Activated T-helper 17 cell treated with anti-CD3 and anti-CD28 coated beads, Interleukin-2, amount 50 U/mL, for 72 hours (primary cell): ENCODE results near the gene GPC2. TPM values are rescaled to one million over a fixed set of nuclear protein-coding genes. Genes with fewer than 3 reads are reported as not detected.
"Not testable (repeated sequence)": the region's sequence is repeated elsewhere in the genome, so short reads cannot be mapped to it uniquely, and the experiment has no call there.

Experiments
- ATAC-seq: fragments of 150-1000 bp; cut with Tn5 transposase; replicated peaks from 2 replicates; pipeline ENCODE4 v1.10.0; 2021; ENCODE audit warnings: mild to moderate bottlenecking, moderate library complexity
- H3K27ac Mint-ChIP-seq: one replicate; pipeline ENCODE4 v1.8.0; 2022; ENCODE audit warnings: mixed read lengths
- H3K27me3 Mint-ChIP-seq: one replicate; pipeline ENCODE4 v1.8.0; 2022; ENCODE audit warnings: mixed read lengths
- H3K36me3 Mint-ChIP-seq: one replicate; pipeline ENCODE4 v1.8.0; 2022; ENCODE audit warnings: low read depth, mild to moderate bottlenecking, mixed read lengths
- H3K4me1 Mint-ChIP-seq: one replicate; pipeline ENCODE4 v1.8.0; 2022; ENCODE audit warnings: mixed read lengths
- H3K4me3 Mint-ChIP-seq: one replicate; pipeline ENCODE4 v1.8.0; 2022; ENCODE audit warnings: mild to moderate bottlenecking, mixed read lengths
- H3K9me3 Mint-ChIP-seq: one replicate; pipeline ENCODE4 v1.8.0; 2022; ENCODE audit warnings: mixed read lengths
- total RNA-seq, 2 donors: library from RNA; stranded (reverse); gene quantifications; one replicate each; pipeline ENCODE4 v1.2.3, GENCODE V29; 2022

Gene GPC2
- total RNA-seq, 2 donors from 2014 or later: 2.8 to 4.9 TPM

GRCh38 chr7:100212631-100213286, 35.6 kb upstream of the GPC2 start:
- Mint-ChIP-seq H3K9me3 (no peaks in the 10 kb centered on the region), H3K36me3 (no peaks in the 10 kb centered on the region), H3K27me3 (no peaks in the 10 kb centered on the region), H3K27ac (no peak overlapping the region), H3K4me1 (peaks cover 39% of the 10 kb centered on the region), H3K4me3 (no peak overlapping the region)
- no peak for ATAC-seq

GRCh38 chr7:100211342-100211780, 34.2 kb upstream of the GPC2 start:
- no peaks in the 10 kb centered on the region for H3K9me3 Mint-ChIP-seq
- H3K4me3 Mint-ChIP-seq: peak overlapping the region; percentile 70
- peak; percentile 65 for ATAC-seq
- peaks cover 36% of the 10 kb centered on the region for H3K4me1 Mint-ChIP-seq
- H3K27me3 Mint-ChIP-seq: no peaks in the 10 kb centered on the region
- no peaks in the 10 kb centered on the region for H3K36me3 Mint-ChIP-seq
- H3K27ac Mint-ChIP-seq: peak overlapping the region; percentile 63

GRCh38 chr7:100210805-100211204, 33.6 kb upstream of the GPC2 start:
- ATAC-seq: no peak
- peak overlapping the region; percentile 63 for H3K27ac Mint-ChIP-seq
- peaks cover 36% of the 10 kb centered on the region for H3K4me1 Mint-ChIP-seq
- H3K4me3 Mint-ChIP-seq: peak overlapping the region; percentile 70
- no peaks in the 10 kb centered on the region for H3K36me3 Mint-ChIP-seq
- H3K9me3 Mint-ChIP-seq: no peaks in the 10 kb centered on the region
- no peaks in the 10 kb centered on the region for H3K27me3 Mint-ChIP-seq

GRCh38 chr7:100209493-100209892, 32.3 kb upstream of the GPC2 start:
- peak overlapping the region; percentile 79 for H3K4me3 Mint-ChIP-seq
- H3K27me3 Mint-ChIP-seq: no peaks in the 10 kb centered on the region
- H3K36me3 Mint-ChIP-seq: no peaks in the 10 kb centered on the region
- ATAC-seq: no peak
- peaks cover 36% of the 10 kb centered on the region for H3K4me1 Mint-ChIP-seq
- H3K9me3 Mint-ChIP-seq: no peaks in the 10 kb centered on the region
- peak overlapping the region; percentile 92 for H3K27ac Mint-ChIP-seq

GRCh38 chr7:100208911-100209408, 31.8 kb upstream of the GPC2 start:
- Mint-ChIP-seq H3K27ac (peak overlapping the region; percentile 92), H3K27me3 (no peaks in the 10 kb centered on the region), H3K36me3 (no peaks in the 10 kb centered on the region), H3K4me1 (peaks cover 36% of the 10 kb centered on the region), H3K9me3 (no peaks in the 10 kb centered on the region), H3K4me3 (peak overlapping the region; percentile 79)
- ATAC-seq: peak; percentile 94

- H3K27ac Mint-ChIP-seq: peak overlapping the region; percentile 56
Observed at GRCh38 chr7:100204454-100204853, 27.3 kb upstream of the GPC2 start.

GRCh38 chr7:100200693-100201092, 23.5 kb upstream of the GPC2 start:
- Mint-ChIP-seq H3K9me3 (no peaks in the 10 kb centered on the region), H3K4me1 (no peaks in the 10 kb centered on the region), H3K27me3 (no peaks in the 10 kb centered on the region), H3K36me3 (no peaks in the 10 kb centered on the region), H3K27ac (no peak overlapping the region), H3K4me3 (no peak overlapping the region)
- ATAC-seq: no peak

More at GRCh38 chr7:100204454-100204853, 27.3 kb upstream of the GPC2 start:
- Mint-ChIP-seq H3K4me3 (no peak overlapping the region), H3K4me1 (peaks cover 18% of the 10 kb centered on the region), H3K36me3 (no peaks in the 10 kb centered on the region), H3K27me3 (no peaks in the 10 kb centered on the region), H3K9me3 (no peaks in the 10 kb centered on the region)
- ATAC-seq: no peak

DNA sequence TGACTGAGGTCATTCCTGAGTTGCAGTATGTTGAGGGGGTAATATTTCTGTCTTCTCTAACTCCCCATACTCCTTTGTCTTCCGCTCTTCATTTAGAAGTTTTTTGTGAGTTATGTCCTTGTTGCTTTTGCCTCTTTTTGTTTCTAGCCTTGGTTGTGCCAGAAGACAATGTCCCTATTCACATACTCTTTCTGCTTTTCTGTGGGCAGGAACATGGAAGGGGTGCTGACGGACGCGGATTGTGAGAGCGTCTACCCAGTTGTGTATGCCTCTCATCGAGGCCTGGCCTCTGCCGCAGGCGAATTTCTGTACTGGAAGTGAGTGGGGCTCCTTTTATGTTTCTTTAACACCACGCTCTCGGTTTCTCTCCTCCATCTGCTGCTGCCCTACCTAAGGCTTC, 21.1 kb upstream of the GPC2 start:
- no peak for ATAC-seq
- no peaks in the 10 kb centered on the region for H3K36me3 Mint-ChIP-seq
- H3K27me3 Mint-ChIP-seq: no peaks in the 10 kb centered on the region
- no peak overlapping the region for H3K4me3 Mint-ChIP-seq
- H3K27ac Mint-ChIP-seq: no peak overlapping the region
- H3K9me3 Mint-ChIP-seq: no peaks in the 10 kb centered on the region
- no peaks in the 10 kb centered on the region for H3K4me1 Mint-ChIP-seq

- not testable (repeated sequence) for ATAC-seq, H3K36me3 Mint-ChIP-seq, H3K27ac Mint-ChIP-seq, H3K4me1 Mint-ChIP-seq, H3K4me3 Mint-ChIP-seq, H3K27me3 Mint-ChIP-seq, H3K9me3 Mint-ChIP-seq
Observed at GRCh38 chr7:100195901-100196322, 18.7 kb upstream of the GPC2 start.

- ATAC-seq: no peak
- Mint-ChIP-seq H3K4me3 (no peak overlapping the region), H3K36me3 (no peaks in the 10 kb centered on the region), H3K4me1 (peaks cover 4% of the 10 kb centered on the region), H3K27ac (no peak overlapping the region), H3K27me3 (no peaks in the 10 kb centered on the region), H3K9me3 (no peaks in the 10 kb centered on the region)
Observed at GRCh38 chr7:100195222-100195621, 18.0 kb upstream of the GPC2 start.

DNA sequence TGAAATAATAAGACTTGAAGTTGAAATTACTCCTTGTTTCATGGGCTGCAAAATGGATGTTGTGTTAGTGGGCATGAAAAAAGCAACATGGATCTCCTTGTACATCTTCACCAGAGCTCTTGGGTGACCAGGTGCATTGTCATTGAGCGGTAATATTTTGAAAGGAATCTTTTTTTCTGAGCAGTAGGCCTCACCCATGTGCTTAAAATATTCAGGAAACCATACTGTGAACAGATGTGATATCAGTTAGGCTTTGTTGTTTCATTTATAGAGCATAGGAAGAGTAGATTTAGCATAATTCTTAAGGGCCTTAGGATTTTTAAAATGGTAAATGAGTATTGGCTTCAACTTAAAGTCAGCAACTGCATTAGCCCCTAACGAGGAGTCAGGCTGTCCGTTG, 15.8 kb upstream of the GPC2 start:
- Mint-ChIP-seq H3K27me3 (no peaks in the 10 kb centered on the region), H3K4me1 (peaks cover 6% of the 10 kb centered on the region), H3K4me3 (no peak overlapping the region), H3K27ac (no peak overlapping the region), H3K36me3 (no peaks in the 10 kb centered on the region), H3K9me3 (no peaks in the 10 kb centered on the region)
- ATAC-seq: no peak

- H3K27me3 Mint-ChIP-seq, H3K4me1 Mint-ChIP-seq, H3K9me3 Mint-ChIP-seq, ATAC-seq, H3K4me3 Mint-ChIP-seq, H3K36me3 Mint-ChIP-seq, H3K27ac Mint-ChIP-seq: not testable (repeated sequence)
Observed at GRCh38 chr7:100192281-100192862, 15.2 kb upstream of the GPC2 start.

DNA sequence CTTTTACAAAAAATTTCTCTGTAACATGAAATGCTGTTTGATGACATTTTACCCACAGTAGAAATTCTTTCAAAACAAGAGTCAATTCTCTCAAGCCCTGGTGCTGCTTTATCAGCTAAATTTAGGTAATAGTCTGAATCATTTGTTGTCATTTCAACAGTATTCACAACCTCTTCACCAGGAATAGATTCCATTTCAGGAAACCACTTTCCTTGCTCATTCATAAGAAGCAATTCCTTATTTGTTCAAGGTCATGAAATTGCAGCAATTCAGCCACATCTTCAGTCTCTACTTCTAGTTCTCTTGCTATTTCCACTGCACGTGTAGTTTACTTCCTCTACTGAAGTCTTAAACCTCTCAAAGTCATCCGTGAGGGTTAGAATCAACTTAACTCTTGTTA, 14.6 kb upstream of the GPC2 start:
- ATAC-seq: no peak
- H3K36me3 Mint-ChIP-seq: no peaks in the 10 kb centered on the region
- no peak overlapping the region for H3K27ac Mint-ChIP-seq
- H3K27me3 Mint-ChIP-seq: no peaks in the 10 kb centered on the region
- peaks cover 6% of the 10 kb centered on the region for H3K4me1 Mint-ChIP-seq
- H3K9me3 Mint-ChIP-seq: no peaks in the 10 kb centered on the region
- no peak overlapping the region for H3K4me3 Mint-ChIP-seq

DNA sequence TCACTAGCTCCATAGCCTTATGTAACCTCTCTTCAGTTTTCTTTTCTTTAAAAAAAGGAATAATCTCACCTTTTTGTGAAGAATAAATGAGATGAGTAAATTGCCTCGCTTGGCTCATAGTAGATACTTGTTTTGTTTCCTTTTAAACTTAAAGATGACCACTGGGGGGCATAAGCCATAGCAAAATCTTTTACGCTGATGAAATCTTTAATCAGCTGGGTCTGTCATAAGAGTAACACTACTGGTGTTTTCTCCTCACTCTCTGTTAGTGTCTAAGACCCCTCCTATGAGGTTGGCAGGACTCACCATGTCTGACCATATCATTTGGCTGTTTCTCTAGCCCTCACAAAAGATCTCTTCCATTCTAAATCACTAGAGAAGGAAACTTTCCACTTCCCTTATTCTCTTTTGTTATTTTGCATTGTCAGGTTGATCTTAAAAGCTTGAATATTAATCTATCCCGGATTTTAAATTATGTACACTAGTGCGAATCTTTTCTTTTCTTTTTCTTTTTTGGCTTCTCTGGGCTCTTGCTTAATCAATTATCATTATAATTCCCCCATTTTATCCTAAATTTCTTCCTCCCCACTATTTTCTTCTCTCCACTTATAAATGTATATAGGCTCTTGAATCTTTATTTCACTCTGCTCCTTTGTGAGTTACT, 13.0 kb upstream of the GPC2 start:
- Mint-ChIP-seq H3K4me1 (peaks cover 6% of the 10 kb centered on the region), H3K36me3 (no peaks in the 10 kb centered on the region), H3K27me3 (no peaks in the 10 kb centered on the region), H3K27ac (peak overlapping the region; percentile 53), H3K4me3 (no peak overlapping the region), H3K9me3 (no peaks in the 10 kb centered on the region)
- ATAC-seq: peak; percentile 80

DNA sequence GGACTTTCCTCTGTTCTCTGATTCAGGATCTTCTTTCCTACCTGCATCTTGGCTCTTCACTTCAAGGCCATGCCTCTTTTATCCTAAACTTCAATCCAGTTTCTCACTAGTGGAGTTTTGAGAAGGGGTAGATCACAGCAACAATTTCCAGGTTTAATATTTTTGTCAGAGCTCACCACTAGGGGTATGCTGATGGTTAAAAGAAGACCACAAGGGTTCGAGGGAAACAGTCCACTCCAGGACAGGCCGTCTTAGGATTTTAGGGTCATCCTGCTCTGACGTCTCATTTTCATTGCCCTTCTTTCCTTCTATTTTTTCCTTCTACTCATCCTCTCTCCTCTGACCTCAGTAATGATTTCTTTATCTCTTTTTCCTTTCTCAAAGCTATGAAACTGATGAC, 11.9 kb upstream of the GPC2 start:
- H3K9me3 Mint-ChIP-seq: no peaks in the 10 kb centered on the region
- peak overlapping the region; percentile 15 for H3K27ac Mint-ChIP-seq
- ATAC-seq: no peak

More for the DNA sequence above, 11.9 kb upstream of the GPC2 start:
- no peaks in the 10 kb centered on the region for H3K36me3 Mint-ChIP-seq
- H3K27me3 Mint-ChIP-seq: no peaks in the 10 kb centered on the region
- H3K4me1 Mint-ChIP-seq: peaks cover 6% of the 10 kb centered on the region
- no peak overlapping the region for H3K4me3 Mint-ChIP-seq
